PC-9 (cell line): ENCODE data around the gene LRSAM1. TPM values are rescaled to one million over a fixed set of nuclear protein-coding genes. Genes with fewer than 3 reads are reported as not detected.

Experiments
- BruUV-seq: library from RNA; stranded (reverse); fragments of 400-500 nt; replicated peaks from 2 replicates; lab custom pipeline; 2021; lab: Mats Ljungman, UMichigan
- CTCF ChIA-PET: fragments of 300-600 bp; sonication (Branson Sonifier 250); formaldehyde crosslinking; loops from one replicate; lab custom pipeline; 2022; ENCODE audit warnings: antibody characterized with exemption; lab: Charles Lee
- POLR2A ChIA-PET: fragments of 300-600 bp; sonication (Branson Sonifier 250); formaldehyde crosslinking; loops from one replicate; lab custom pipeline; 2022; ENCODE audit warnings: antibody characterized with exemption; ENCODE audit not compliant: unreplicated experiment; lab: Charles Lee
- DNase-seq, 2 experiments: peaks; one replicate each; pipeline versions ENCODE4 v3.0.0 to v3.0.0-alpha.2; 2015 to 2022; ENCODE audit warnings: mixed read lengths in 1 of 2
- H2AFZ ChIP-seq: fragments of 200-600 bp; sonication (generic); 2 replicates; pipeline ENCODE4 v1.8.1; 2017; ENCODE audit warnings: antibody characterized with exemption
- H3F3A ChIP-seq: fragments of 200-600 bp; sonication (generic); 2 replicates; pipeline ENCODE4 v1.8.1; 2017; ENCODE audit warnings: antibody characterized with exemption, mild to moderate bottlenecking, low read depth; ENCODE audit not compliant: insufficient read depth
- H3K27ac ChIP-seq: fragments of 200-600 bp; sonication (generic); 2 replicates; pipeline ENCODE4 v1.6.1; 2016; ENCODE audit warnings: mixed run types
- H3K27me3 ChIP-seq: fragments of 200-600 bp; sonication (generic); 2 replicates; pipeline ENCODE4 v1.6.1; 2016; ENCODE audit warnings: low read depth, mixed run types; ENCODE audit not compliant: insufficient read depth
- H3K36me3 ChIP-seq: fragments of 200-600 bp; sonication (generic); 2 replicates; pipeline ENCODE4 v1.6.1; 2016; ENCODE audit warnings: low read depth, mixed run types
- H3K4me1 ChIP-seq: fragments of 200-600 bp; sonication (generic); replicated peaks from 2 replicates; pipeline ENCODE4 v1.6.1; 2016; ENCODE audit warnings: mixed run types; ENCODE audit not compliant: insufficient read depth
- H3K4me2 ChIP-seq: fragments of 200-600 bp; sonication (generic); 2 replicates; pipeline ENCODE4 v1.6.1; 2017; ENCODE audit warnings: mixed run types
- H3K4me3 ChIP-seq: fragments of 200-600 bp; sonication (generic); 2 replicates; pipeline ENCODE4 v1.6.1; 2016; ENCODE audit warnings: mixed run types
- H3K79me2 ChIP-seq: fragments of 200-600 bp; sonication (generic); 2 replicates; pipeline ENCODE4 v1.6.1; 2017; ENCODE audit warnings: low read depth, mixed run types
- H3K9me2 ChIP-seq: fragments of 200-600 bp; sonication (generic); 2 replicates; pipeline ENCODE4 v1.8.1; 2017; ENCODE audit warnings: mild to moderate bottlenecking; ENCODE audit not compliant: insufficient read depth
- H3K9me3 ChIP-seq: fragments of 200-600 bp; sonication (generic); 2 replicates; pipeline ENCODE4 v1.8.1; 2016; ENCODE audit warnings: low read depth; ENCODE audit not compliant: insufficient read depth
- H4K20me1 ChIP-seq: fragments of 200-600 bp; sonication (generic); 2 replicates; pipeline ENCODE4 v1.8.1; 2017; ENCODE audit not compliant: insufficient read depth
- CTCF ChIP-seq: fragments of 200-600 bp; sonication (generic); conservative IDR thresholded peaks from 2 replicates; pipeline ENCODE4 v1.6.1; 2017; ENCODE audit warnings: mixed run types, antibody characterized with exemption, mild to moderate bottlenecking, moderate library complexity
- EZH2 ChIP-seq: fragments of 200-600 bp; sonication (generic); IDR thresholded peaks from 2 replicates; pipeline ENCODE4 v1.8.0; 2017; ENCODE audit warnings: antibody characterized with exemption, low read depth
- intact Hi-C: fragments of 100-400 bp; cut with micrococcal nuclease; formaldehyde crosslinking; loops from one replicate; pipeline ENCODE4 v1.10.0; 2022; ENCODE audit not compliant: unreplicated experiment
- total RNA-seq: library from RNA; stranded (reverse); gene quantifications from 2 replicates; pipeline ENCODE4 v1.2.3, GENCODE V29; 2021

LRSAM1 gene
- total RNA-seq, 1 experiment from 2014 or later: 44.0 TPM

- POLR2A ChIA-PET: no interaction called here
- BruUV-seq: TSS peak; percentile 7
- H3K9me3 ChIP-seq: peaks cover 5% of the 10 kb centered on the region; the same call in 1 of the 2 replicates
- peak overlapping the region; percentile 95; the same call in 1 of the 2 replicates for H3K27ac ChIP-seq
- H2AFZ ChIP-seq: no peak overlapping the region
- peaks cover 38% of the 10 kb centered on the region for H3K79me2 ChIP-seq
- peak in 1 of 2 experiments; percentile 54 for DNase-seq
- no peaks in the 10 kb centered on the region for H3K27me3 ChIP-seq
- intact Hi-C loops: no loop called here
- TF ChIP-seq EZH2: no peak
- TF ChIP-seq CTCF: no peak
- peaks cover 47% of the 10 kb centered on the region for H4K20me1 ChIP-seq
- H3K4me3 ChIP-seq: no peak overlapping the region
- H3F3A ChIP-seq: peaks cover 79% of the 10 kb centered on the region
- peaks cover 55% of the 10 kb centered on the region for H3K36me3 ChIP-seq
- CTCF ChIA-PET: interaction anchor here (0.6 kb wide), 2 partner anchors 35 to 86 kb away, joined by 6 to 10 read pairs; no protein-coding TSS in a partner anchor
- H3K4me2 ChIP-seq: no peak overlapping the region
- 0 out of 2 replicates have a peak, but pooled peaks cover 17% of the 10 kb centered on the region for H3K4me1 ChIP-seq
- H3K9me2 ChIP-seq: no peaks in the 10 kb centered on the region
Observed at GRCh38 chr9:127445851-127446712, 5.2 kb upstream of the LRSAM1 start.

GRCh38 chr9:127446713-127447415 is 4.4 kb upstream of the LRSAM1 start:
- Histone ChIP-seq H3K9me3 (0 out of 2 replicates have a peak, but pooled peaks cover 5% of the 10 kb centered on the region), H3K4me2 (no peak overlapping the region), H3K4me3 (no peak overlapping the region), H3K36me3 (peaks cover 50% of the 10 kb centered on the region), H3K9me2 (no peaks in the 10 kb centered on the region), H3F3A (peaks cover 80% of the 10 kb centered on the region), H3K27ac (peak overlapping the region; percentile 95), H3K27me3 (no peaks in the 10 kb centered on the region), H4K20me1 (peaks cover 47% of the 10 kb centered on the region), H3K4me1 (0 out of 2 replicates have a peak, but pooled peaks cover 17% of the 10 kb centered on the region), H3K79me2 (peaks cover 39% of the 10 kb centered on the region), H2AFZ (no peak overlapping the region)
- intact Hi-C loops: no loop called here
- TF ChIP-seq CTCF (no peak), EZH2 (no peak)
- CTCF ChIA-PET: interaction anchor here (0.6 kb wide), 2 partner anchors 36 to 274 kb away, joined by 3 to 10 read pairs; no protein-coding TSS in a partner anchor
- DNase-seq: peak in 1 of 2 experiments; percentile 46
- no TSS peak for BruUV-seq
- POLR2A ChIA-PET: interaction anchor here (0.7 kb wide), 1 partner anchor 319 kb away, joined by 6 read pairs; no protein-coding TSS in a partner anchor

GRCh38 chr9:127447416-127448111 is 3.7 kb upstream of the LRSAM1 start:
- no peak for DNase-seq
- Histone ChIP-seq H3K4me1 (peaks cover 20% of the 10 kb centered on the region), H3K27ac (peak overlapping the region; percentile 95; the same call in 1 of the 2 replicates), H3F3A (peaks cover 73% of the 10 kb centered on the region), H3K27me3 (no peaks in the 10 kb centered on the region), H4K20me1 (peaks cover 47% of the 10 kb centered on the region), H3K9me3 (0 out of 2 replicates have a peak, but pooled peaks cover 5% of the 10 kb centered on the region), H3K4me2 (peak overlapping the region; percentile 98), H3K79me2 (peaks cover 43% of the 10 kb centered on the region), H2AFZ (no peak overlapping the region), H3K36me3 (peaks cover 50% of the 10 kb centered on the region), H3K9me2 (no peaks in the 10 kb centered on the region), H3K4me3 (peak overlapping the region; percentile 99; the same call in 1 of the 2 replicates)
- no peak for TF ChIP-seq EZH2
- TF ChIP-seq CTCF: no peak
- POLR2A ChIA-PET: interaction anchor here (0.7 kb wide), 2 partner anchors 51 to 319 kb away, joined by 5 to 6 read pairs; no protein-coding TSS in a partner anchor
- BruUV-seq: no TSS peak
- CTCF ChIA-PET: interaction anchor here (0.6 kb wide), 2 partner anchors 275 to 683 kb away, joined by 3 read pairs; no protein-coding TSS in a partner anchor
- intact Hi-C loops: no loop called here
